GM18907 (cell line): ENCODE measurements around the gene CEL.
"Not testable (repeated sequence)": the region's sequence is repeated elsewhere in the genome, so short reads cannot be mapped to it uniquely, and the experiment has no call there.

Experiments
- ATAC-seq: cut with Tn5 transposase; IDR thresholded peaks from one replicate; pipeline ENCODE4 v1.9.1; 2021; ENCODE audit warnings: mild to moderate bottlenecking, moderate library complexity; ENCODE audit not compliant: unreplicated experiment

CEL gene

GRCh38 chr9:133061764-133062145 is at the start of gene CEL:
CEL (plus strand) TSS chr9:133061981; CDS start chr9:133062003, 22 bp downstream.
- not testable (repeated sequence) for ATAC-seq

GRCh38 chr9:133014696-133015095 is 47.1 kb upstream of the CEL start:
- ATAC-seq, result no peak

DNA sequence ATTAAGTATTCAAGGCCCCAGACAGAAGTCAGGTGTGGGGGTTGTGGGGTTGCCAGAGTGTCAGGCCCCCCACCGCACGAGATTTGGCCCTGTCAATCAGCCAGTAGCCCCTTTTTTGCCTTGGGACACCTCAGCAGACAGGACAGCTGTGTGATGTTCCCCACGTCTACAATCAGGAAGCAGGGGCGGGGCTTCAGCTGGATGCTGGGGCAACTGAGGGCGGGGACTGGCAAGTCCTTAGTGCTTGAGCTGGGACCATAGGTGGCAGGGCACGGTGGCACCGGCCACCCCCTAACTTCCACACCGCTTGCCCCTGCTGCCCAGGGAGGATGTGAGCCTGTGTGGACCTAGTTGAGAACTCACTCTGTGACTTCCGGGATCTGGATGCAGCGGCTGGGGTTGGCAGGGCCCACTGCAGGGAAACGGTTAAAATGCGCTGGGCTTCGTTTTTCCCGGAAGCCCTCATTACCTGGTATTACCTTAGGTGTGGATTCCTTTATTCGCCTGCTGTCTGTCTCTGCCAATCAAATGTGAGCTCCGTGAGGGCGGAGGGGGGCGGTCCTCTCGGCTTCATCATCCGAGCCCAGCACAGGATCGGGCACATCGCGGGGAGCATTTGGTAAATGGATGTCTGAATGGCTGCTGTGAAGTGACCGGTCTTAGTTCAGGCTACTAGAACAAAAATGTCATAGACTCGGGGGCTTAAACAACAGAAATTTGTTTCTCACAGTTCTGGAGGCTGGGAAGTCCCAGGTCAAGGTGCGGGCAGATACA is 38.5 kb upstream of the CEL start:
- ATAC-seq, result no peak

- no peak for ATAC-seq
Observed at GRCh38 chr9:133026426-133026825, 35.4 kb upstream of the CEL start.

GRCh38 chr9:133027134-133027533 is 34.6 kb upstream of the CEL start:
- no peak for ATAC-seq

DNA sequence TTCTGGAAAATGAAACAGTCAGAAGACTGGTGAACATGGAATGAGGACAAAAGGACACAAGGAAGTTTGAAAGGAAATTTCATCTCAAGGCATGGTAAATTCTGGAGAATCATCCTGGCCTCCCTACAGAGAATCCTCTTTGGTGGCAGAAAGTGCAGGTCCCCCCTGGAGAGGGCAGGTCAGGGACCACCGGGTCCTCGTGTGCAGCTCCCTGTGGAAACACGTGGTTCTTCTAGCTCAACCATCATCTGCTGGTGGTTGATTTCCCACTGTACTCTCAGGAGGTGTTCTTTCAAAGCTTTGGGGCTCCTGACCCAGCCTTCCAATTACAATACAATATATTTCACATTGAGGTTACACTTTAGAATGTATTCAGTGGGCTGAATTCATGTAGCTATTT is 33.6 kb upstream of the CEL start:
- no peak for ATAC-seq

DNA sequence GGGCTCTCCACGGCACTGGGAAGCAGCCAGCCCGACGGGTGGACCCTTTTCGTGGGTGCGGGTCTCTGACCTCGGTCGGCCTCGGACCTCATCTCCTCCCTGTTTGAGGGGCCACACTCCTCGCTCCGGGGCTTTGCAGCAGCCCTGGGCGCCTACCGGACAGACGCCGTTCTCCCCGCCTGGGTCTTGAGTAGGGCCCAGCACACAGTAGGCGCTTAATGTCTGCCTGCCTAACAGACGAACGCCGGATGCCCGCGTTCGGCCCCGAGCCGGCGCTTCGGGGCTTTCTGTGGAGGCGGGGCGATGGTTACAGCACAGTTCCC is 31.8 kb upstream of the CEL start:
- ATAC-seq, result peak; percentile 1

GRCh38 chr9:133030317-133031129 is 31.3 kb upstream of the CEL start, which contains the start of gene GTF3C5:
GTF3C5 (plus strand) TSS chr9:133030997; CDS start chr9:133031012, 15 bp downstream.
- ATAC-seq, result peak; percentile 91

DNA sequence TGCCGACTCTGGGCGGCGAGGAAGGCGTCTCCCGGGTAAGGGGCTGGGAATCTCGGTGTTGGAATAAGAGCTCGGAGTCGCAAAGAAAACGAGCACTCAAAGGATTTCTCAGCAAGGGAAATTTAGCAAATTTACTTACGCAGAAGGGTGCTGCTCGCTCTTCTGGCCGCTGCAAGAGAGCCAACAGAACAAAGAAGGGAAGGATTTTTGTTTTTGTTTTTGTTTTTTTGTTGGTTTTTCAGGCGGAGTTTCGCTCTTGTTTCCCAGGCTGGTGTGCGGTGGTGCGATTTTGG is 30.7 kb upstream of the CEL start:
- ATAC-seq, result no peak

DNA sequence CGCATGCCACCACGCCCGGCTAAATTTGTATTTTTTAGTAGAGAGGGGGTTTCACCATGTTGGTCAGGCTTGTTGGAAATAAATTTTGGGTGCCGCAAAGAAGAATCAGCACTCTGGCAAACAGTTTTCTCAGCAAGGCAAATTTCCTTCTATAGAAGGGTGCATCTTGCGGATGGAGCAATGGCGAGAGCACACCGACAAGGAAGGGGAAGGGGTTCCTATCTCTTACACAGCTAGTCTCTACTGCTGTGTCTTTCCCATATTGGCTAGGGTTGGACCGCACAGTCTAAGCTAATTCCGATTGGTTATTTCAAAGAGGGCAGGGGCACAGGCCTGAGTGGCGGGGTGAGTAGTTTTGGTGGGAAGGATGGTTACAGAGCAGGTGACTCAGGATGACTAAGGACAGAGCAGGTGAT is 30.3 kb upstream of the CEL start:
- no peak for ATAC-seq

DNA sequence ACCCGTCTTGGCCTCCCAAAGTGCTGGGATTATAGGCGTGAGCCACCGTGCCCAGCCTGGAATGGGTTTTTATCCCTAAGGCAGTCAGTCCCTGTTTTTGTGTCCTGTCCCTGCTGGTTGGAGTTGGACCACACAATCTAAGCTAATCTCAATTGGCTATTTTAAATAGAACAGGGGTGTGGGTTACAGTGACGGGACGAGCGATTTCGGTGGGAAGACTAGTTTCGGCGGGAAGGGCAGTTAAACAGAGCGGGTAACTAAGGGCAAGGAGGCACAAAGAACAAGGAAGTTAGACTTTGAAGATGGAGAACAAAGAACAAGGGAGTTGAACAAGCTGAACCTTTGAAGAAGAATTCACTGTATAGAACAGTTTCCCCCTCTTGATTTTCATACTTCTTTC is 29.6 kb upstream of the CEL start:
- no peak for ATAC-seq

DNA sequence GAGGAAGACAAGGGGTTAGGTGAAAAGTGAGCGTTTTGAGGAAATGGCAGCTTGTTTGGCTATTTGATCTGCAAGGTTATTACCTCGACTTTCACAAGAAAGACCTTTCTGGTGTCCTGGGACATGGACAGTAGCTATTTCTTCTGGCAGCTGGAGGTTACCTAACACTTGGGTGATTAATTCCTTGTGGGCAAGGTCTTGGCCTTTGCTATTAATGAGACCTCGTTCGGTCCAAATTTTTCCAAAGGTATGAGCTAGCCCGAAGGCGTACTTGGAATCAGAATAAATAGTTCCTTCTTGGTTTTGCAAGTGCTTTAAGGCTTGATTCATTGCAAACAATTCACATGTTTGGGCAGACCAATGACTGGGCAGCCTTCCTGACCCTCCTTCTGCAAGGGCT is 26.1 kb upstream of the CEL start:
- ATAC-seq, result no peak

GRCh38 chr9:133037775-133038515 is 23.8 kb upstream of the CEL start:
- no peak for ATAC-seq

DNA sequence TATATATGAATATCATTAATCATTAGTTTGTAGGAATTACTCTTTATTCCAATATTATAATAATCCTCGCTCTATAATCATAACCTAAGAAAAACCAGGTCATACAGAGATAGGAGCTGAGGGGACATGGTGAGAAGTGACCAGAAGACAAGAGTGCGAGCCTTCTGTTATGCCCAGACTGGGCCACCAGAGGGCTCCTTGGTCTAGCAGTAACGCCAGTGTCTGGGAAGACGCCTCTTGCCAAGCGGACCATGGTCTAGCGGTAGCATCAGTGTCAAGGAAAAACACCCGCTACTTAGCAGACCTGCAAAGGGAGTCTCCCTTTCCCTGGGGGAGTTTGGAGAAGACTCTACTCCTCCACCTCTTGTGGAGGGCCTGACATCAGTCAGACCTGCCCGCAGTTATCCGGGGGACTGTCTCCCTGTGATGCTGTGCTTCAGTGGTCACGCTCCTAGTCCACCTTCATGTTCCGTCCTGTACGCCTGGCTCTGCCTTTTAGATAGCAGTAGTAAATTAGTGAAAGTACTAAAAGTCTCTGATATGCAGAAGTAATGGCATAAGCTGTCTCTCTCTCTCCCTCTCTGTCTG is 20.8 kb upstream of the CEL start:
- not testable (repeated sequence) for ATAC-seq

DNA sequence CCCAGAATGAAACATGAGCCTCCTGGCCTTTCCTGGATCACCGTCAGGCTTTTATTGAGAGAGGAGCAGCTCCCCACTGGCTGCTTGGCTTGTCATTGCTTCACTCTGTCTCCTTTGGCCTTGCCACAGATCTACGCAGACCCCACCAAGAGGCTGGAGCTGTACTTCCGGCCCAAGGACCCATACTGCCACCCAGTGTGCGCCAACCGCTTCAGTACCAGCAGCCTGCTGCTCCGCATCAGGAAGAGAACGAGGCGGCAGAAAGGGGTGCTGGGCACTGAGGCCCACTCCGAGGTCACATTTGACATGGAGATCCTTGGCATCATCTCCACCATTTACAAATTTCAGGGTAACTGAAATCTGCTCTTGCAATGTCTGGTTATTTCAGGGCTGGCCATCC is 19.8 kb upstream of the CEL start:
- ATAC-seq, result no peak

- no peak for ATAC-seq
Observed at GRCh38 chr9:133042676-133043075, 19.1 kb upstream of the CEL start.

DNA sequence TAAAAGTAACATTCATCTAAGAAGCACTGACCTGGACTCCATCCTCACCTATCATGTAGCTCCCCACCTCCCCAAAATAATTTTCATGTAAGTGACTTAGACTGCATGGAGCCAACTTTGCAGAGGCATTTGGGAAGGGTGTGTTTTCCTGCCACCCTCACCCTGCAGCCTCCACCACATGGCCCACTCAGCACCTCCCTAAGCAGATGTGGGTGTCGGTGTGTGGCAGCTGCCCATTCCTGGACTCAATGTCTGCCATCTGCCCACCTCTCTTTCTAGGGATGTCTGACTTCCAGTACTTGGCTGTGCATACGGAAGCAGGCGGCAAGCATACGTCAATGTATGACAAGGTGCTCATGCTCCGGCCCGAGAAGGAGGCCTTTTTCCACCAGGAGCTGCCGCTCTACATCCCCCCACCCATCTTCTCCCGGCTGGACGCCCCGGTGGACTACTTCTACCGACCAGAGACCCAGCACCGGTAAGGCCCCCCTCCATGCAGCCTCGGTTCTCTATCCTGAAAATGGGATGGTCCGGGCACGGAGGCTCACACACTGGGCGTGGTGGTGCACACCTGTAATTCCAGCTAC is 18.2 kb upstream of the CEL start:
- no peak for ATAC-seq

DNA sequence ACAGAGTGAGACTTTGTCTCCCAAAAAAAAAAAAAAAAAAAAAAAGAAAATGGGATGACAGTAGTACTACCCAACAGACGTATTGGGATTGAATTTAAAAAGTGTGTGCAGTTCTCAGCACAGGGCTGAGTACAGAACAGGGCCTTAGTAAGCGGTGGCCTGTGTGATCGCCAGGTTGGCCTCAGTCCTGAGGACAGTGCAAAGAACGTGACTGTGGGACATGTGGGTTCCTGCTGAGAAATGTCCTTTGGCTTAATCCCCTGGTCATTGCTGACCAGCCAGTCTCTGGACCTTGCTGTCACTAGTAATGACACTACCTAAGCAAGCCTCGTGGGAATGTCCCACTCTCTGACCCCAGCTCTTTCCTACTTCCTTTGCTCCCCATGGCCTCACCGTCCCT is 17.7 kb upstream of the CEL start:
- ATAC-seq, result no peak

- ATAC-seq, result no peak
Observed at GRCh38 chr9:133044661-133045060, 17.1 kb upstream of the CEL start.

GRCh38 chr9:133045132-133045531 is 16.6 kb upstream of the CEL start:
- no peak for ATAC-seq
